Choroid plexus epithelial cell (primary cell): Measurements from ENCODE around the gene FBXL13.

Experiments used
- DNase-seq: peaks from one replicate; pipeline ENCODE4 v3.0.0-alpha.2; 2010; ENCODE audit warnings: low read depth
- H3K4me3 ChIP-seq: 2 replicates; pipeline ENCODE4 v1.5.1; 2011; ENCODE audit warnings: low read depth, mild to moderate bottlenecking, control low read depth, low read length, moderate library complexity
- TF ChIP-seq, protein P1 (sequence below): conservative IDR thresholded peaks from 2 replicates; pipeline ENCODE4 v1.5.1; 2011; ENCODE audit warnings: low read depth, mild to moderate bottlenecking, control low read depth, inconsistent platforms, low read length, moderate library complexity

The FBXL13 gene

DNA sequence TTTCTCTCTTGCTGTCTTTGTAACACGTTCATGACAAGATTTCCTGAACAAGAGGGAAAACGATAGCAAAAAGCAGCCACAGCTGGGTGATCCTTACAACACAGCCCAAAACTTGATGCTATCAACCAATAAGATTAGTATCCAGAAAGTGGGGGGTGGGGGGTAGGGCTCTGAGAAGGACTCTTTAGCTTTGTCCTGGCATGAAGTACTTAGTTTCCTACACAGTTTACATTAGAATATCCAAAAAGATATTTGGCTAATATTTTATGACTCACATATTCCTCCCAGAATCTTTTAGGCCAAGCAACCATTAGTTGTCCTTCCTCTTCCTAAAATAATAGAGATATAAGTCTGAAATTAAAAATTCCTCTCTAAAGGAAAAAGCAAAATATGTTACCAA is 184.7 kb downstream of the FBXL13 start:
- TF ChIP-seq, protein P1, sequence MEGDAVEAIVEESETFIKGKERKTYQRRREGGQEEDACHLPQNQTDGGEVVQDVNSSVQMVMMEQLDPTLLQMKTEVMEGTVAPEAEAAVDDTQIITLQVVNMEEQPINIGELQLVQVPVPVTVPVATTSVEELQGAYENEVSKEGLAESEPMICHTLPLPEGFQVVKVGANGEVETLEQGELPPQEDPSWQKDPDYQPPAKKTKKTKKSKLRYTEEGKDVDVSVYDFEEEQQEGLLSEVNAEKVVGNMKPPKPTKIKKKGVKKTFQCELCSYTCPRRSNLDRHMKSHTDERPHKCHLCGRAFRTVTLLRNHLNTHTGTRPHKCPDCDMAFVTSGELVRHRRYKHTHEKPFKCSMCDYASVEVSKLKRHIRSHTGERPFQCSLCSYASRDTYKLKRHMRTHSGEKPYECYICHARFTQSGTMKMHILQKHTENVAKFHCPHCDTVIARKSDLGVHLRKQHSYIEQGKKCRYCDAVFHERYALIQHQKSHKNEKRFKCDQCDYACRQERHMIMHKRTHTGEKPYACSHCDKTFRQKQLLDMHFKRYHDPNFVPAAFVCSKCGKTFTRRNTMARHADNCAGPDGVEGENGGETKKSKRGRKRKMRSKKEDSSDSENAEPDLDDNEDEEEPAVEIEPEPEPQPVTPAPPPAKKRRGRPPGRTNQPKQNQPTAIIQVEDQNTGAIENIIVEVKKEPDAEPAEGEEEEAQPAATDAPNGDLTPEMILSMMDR, result no peak
- H3K4me3 ChIP-seq, result no peak overlapping the region
- DNase-seq, result no peak

DNA sequence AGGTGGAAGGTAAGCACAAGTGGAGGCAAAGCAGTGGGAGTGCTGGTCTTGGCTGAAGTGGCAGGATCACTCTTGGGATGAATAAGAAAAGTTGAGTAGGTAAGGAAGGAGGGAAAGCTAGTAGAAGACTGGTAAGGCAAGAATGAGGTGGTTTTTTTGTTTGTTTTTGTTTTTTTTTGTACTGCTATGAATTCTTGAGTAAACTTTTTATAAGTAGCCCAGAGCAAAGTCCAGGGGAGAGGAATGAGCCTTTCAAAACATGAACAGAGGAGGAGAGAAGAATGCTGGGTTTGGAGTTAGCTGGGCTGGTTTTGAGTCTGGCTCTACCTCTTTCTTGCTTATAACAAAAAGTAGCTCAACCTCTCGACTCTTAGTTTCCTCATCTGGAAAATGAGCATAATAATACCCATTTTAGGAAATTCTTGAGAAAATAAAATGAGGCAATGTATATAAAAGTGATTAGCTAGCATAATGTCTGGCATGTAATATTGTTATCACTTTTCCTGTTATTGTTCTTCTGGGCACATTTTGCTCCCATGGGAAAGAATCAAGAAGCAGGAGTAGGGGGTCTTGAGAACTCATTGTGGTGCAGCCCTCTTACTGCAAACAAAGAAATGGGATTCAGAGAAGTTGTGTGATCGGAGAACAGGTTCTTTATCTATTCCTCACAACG is 185.9 kb downstream of the FBXL13 start:
- DNase-seq, result no peak
- TF ChIP-seq, protein P1, result no peak
- no peak overlapping the region for H3K4me3 ChIP-seq

DNA sequence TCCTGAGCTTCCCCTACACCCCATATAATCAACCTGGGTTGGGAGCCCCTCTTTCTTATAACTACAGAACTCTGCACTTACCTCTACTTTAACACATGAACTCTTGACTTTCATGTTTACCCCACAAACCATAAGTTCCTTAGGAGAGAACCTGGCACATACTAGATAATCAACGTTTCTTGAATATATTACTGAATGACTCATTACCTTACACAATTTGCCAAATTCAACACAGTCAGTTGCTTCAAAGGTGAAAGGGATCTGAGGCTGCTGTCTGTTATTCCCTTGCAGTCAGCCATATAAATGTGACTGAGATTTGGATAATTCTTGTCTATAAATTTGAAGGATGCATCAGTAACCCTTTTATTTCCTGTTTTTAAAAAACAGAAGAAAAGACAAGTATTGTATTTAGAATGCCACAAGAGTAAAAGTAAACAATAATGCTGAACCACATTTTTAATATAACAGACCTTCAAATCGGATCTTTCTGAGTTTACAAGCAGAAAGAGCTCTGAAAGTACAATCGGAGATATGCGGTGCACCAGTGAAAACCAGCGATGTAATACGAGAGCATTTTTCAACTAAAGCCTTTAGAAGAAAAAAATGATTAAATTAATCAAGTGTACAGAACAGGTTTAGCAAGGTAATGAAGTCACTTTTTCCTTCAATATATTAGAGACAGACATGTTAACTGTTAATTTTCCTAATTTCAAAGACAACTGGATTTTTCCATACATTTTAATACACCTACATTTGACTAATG is 191.3 kb downstream of the FBXL13 start:
- TF ChIP-seq, protein P1, result no peak
- H3K4me3 ChIP-seq, result no peak overlapping the region
- peak; percentile 82 for DNase-seq

DNA sequence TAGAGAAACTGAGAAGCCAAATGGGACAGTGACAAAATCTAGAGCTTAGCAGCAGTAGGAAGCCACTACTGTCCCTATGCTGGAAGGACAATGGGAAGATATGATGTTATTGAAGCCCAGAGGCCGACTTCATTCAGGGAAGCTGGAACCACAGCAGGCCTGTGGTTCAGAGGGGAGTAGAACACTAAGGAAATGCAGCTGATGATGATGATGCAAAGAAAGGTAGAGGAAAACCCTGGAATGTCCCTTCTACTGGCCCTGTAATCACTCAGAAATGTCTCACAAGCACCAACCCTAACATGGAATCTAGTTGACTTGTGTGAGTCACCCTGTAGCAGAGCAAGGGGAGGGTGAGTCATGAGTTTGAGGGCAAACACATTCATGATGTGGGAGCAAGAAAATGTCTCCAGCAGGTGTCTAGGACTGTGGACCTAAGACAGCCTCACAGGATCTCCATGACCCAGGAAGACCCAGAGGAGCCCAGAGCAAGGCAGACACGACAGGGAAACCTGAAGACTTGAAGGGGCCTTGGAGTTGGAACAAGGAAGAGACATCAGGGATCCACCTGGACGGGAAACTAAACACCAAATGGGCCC is 198.8 kb downstream of the FBXL13 start:
- no peak overlapping the region for H3K4me3 ChIP-seq
- TF ChIP-seq, protein P1, result no peak
- peak; percentile 99 for DNase-seq

DNA sequence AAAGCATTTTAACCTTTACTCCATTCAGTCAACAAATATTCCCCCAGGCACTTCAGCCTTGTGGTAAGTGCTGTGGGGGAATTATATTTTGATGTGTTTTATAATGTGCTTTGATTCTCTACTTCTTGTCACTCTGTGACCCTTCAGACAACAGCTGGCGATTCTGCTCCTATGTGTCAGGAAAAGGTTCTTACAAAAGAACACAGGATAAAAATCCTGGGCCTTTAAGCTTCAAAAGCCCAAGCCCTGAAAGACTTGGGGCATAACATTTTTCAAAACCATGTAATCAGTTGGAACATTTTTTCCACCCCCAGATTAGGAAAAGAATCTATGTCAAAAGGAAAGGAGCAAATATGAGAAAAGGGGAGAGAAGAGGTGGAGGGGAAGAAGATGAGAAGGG is 199.6 kb downstream of the FBXL13 start:
- DNase-seq, result peak; percentile 42
- TF ChIP-seq, protein P1, result no peak
- H3K4me3 ChIP-seq, result no peak overlapping the region

DNA sequence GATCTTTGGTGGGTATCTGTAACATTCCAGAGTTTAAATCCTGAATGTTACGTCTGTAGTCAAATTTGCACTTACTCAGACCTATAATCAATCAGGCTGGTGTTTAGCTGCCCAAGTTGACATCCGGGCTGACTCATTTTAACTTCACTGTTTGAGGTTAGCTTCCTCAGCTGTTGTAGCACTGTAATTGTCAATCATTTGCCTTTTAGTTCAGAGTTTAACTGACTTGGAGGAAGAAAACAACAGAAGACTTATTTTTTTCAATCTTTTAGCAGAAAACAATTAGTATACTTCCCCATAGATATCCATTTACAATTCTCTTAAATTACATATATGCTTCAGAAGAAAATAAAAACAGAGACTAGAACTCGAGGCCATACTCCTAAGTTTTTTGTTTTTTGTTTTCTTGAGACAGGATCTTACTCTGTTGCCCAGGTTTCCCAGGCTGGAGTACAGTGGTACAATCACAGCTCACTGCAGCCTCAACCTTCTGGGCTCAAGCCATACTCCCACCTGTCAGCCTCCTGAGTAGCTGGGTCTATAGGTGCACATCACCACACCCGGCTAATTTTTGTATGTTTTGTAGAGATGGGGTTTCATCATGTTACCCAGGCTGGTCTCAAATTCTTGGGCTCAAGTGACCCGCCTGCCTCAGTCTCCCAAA is 200.3 kb downstream of the FBXL13 start:
- TF ChIP-seq, protein P1, result no peak
- no peak overlapping the region for H3K4me3 ChIP-seq
- DNase-seq, result peak; percentile 84
